ENCODE measurements around the gene MAP2K3.
A peak's percentile ranks its signal among the peaks of the same experiment; 100 is the strongest.

MAP2K3 gene

DNA sequence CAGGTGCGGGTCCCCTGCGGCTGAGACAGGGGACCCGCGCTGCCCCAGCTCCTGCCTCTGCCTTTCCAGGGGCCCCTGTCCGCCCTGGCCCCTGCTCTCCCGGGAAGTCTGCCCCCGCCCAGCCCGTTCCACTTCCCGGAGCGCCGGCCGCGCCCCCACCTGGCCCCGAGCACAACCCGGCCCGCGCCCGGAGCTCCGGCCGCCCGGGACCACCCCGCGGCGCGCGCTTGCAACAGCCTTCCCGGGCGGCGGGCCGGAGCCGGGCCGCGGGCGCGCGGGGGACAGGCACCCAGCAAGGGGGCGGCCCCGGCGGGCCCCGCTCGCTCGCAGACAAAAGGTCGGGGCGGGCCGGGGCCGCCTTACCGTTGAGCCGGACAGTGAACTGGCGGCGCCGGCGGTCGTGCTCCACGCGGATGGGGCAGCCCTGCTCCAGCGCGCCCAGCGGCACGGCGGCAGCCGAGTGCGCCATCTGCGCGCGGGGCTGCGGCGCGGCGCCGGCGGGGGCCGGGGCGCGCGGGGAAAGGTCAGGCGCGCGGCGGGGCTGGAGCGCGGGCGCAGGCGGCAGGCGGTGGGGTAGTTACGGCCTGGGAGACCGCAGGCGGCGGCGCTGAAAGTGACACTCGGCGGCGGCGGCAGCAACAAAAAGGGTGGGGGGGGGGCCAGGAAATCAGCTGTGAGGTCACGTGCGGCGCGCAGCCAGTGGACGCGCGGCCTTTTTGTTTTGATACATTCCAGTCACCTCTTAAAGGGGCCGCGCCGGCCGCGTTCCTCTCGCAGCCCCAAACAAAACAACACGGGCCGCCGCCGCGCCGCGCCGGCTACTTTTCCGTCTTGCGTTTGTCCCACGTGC is 31.5 kb upstream of the MAP2K3 start, which contains the start of gene NATD1:
TSS of gene NATD1 (minus strand) at position 615 of the 850 bp plus-strand sequence. CDS start at position 469, 146 bp downstream.
- peak; percentile 46 for DNase-seq (ENCODE audit: low read depth)

DNA sequence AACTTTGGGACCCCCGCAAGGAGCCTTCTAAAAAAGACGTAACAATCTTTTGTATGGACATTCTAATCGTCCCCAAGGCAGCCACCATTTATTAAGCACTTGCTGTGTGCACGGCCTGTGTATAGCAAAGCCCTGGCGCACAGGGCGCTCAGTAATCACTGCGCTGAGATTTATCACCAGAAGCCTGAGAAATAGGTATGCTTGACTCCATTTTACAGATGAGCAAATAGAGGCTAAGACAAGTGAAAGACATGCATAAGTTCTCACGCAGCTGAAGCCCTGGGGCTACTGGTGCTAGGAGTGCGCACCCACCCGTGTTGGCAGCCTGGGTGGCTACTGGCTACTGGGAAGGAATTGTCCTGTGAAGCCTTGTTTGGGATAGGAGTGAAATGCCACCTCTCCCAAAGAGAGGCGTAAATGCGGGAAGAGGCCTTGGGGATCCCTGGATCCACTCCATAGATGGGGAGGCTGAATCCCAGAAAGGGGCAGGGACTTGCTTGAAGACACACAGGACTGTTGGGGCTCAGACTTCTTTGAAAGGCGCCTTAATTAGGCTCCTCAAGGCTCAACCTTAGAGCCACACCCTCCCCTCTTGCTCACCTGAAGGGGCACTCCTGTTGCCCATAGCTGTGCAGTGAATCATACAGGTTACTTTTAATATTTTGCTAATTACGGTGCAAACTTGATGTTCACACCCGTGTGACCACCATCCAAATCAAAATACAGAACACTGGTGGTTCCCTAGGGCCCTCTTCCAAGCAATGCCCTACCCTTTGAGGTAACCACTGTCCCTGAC is 30.7 kb upstream of the MAP2K3 start:
- DNase-seq (ENCODE audit: low read depth): no peak

DNA sequence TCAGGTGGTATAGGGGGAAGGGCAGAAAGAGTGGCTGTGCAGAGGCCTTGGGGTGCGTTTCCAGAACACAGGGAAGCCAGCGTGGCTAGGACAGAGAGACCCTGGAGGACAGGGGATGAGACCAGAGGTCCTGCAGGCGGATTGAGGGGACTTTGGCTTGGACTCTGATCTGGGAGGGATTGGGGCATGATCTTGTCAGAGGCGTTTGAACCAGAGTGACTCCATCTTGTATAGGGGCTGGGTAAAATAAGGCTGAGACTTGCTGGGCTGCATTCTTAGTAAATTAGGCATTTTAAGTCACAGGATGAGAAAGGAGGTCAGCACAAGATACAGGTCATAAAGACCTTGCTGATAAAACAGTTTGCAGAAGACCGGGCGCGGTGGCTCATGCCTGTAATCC is 25.9 kb upstream of the MAP2K3 start:
- no peak for DNase-seq (ENCODE audit: low read depth)

DNA sequence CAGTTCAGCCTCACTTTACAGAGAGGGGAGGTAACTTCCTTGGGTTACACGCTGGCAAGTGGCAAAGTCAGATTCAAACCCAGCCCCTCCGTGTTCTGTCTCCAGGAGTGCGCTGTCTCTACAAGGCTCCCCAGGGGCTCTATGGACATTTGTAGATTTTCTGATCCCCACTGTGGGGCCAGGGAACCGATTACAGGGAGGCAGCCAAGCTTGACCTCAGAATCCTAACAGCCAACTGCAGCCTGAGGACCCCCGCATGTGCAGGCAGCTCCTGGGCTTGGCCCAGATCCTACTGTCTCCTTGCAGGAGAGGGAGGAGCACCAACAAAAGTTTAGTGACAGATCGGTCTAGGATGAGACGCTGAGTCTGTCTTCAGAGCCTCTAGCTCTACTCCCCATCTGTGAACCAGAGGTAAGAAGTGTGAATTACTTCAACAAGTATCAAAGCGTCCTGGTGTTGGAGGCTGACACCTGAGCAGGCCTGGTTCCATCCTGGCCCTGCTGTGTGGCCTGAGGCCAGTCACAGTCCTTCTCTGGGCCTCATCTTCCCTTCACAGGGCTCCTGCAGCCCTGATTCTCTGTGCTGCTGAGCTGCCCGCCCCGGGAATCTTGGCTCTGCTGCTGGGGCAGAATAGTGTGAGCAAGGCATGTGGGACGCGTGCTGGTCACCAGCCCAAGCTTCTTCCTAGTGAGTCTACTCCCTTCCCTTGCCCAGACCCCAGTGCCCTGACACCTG is 22.1 kb upstream of the MAP2K3 start:
- no peak for DNase-seq (ENCODE audit: low read depth)

DNA sequence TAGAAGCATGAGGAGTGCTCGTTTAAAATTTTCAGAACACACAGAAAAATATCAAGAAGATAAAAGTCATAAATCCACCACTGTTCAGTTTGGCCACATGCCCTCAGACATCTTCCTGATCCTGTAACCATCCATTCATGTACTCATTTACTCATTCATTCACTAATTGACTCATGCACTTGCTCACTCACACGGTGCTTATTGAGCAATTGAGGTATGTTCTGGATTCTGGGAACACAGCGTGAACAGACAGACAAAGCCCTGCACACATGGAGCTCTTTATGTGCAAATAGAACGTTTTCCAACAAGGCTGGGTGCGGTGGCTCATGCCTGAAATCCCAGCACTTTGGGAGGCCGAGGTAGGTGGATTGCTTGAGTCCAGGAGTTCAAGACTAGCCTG is 21.1 kb upstream of the MAP2K3 start:
- DNase-seq (ENCODE audit: low read depth): no peak

DNA sequence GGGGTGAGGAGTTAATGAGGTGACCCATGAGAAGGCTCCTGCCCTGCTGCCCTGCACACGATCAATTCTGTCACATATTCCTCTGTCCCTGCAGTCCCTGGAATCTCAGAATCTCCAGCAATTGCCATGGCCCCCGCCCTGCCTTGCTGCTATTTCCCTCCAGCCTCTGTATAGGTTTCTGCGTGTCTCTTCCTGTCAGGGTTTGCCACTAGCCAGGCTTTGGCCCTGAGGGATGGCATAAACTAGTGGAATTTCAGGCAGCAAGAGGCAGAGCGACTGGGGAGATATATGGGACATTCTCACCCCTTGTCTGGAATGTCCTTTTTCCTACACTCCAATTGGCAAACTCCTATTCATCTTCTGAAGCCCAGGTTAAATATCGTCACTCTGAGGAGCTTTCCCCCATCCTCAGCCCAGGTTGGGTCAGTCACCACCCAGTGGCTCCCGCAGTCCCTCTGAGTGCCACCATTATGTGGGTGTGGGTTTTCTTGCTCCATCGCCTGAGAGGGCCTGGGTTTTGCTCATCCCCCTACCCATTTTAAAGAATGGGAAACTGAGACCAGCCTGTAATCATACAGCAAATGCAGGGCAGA is 15.8 kb upstream of the MAP2K3 start:
- no peak for DNase-seq (ENCODE audit: low read depth)

DNA sequence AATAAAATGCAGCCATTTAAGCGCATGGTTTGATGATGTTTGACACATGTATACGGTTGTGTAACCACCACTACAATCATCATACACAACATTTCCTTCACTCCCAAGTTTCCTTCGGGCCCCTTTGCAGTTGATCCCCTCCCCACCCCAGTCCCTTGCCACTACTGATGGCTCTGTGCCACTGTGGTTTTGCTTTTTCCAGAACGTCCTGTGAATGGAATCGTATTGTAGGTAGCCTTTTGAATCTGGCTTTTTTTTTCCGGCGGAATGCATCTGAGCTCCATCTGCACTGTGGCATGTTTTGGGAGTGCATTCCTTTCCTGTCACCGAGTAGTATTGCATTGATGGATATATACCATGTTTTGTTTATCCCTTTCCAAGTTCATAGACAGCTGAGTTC is 15.1 kb upstream of the MAP2K3 start:
- DNase-seq (ENCODE audit: low read depth): no peak

DNA sequence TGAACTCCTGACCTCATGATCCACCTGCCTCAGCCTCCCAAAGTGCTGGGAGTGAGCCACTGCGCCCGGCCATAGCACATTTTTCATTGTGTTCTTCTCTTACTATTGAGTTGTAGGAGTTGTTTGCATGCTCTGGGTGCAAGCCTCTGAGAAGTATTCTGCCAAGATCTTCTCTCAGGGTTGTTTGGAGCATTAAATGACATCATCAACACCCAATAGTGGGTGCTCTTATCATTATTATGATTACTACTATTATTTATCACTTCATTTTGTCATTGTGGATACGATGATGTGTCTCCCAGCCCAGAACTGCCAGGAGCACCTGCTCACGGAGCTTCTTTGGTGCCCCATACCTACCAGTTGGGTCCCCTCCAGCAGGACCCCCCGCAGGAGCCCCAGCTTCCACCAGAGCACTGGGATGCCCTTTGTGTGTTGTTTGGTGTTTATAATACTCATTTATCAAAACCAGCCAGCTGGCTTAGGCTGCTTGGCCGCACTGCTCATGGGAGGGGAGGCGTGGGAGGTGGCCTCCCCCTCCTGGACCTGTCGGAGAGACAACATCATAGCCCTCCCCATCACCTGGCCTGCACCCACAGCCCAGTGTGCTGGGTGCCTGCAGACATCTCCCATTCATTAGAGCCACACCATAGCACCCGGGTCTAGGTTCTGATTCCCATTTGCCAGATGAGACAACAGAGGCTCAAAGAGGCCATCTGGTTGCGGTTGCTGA is 12.9 kb upstream of the MAP2K3 start:
- DNase-seq (ENCODE audit: low read depth): no peak

DNA sequence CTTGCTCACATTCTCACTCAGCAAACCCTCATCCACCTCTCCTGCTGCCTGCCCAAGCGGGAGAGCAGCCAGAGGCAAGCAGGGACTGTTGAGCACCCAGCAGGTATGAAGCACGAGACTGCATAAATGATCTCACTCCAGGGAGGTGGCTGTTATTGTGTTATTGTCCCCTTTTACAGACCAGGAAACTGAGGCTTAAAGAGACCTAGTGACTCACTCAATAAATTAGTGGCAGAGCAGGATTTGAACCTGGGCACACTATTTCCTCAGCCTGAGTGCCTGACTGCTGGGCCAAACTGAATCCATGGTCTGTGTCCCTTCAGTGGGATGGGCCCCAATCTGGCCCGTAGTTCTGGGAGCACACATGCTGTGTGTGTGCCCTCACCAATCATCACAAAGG is 12.3 kb upstream of the MAP2K3 start:
- no peak for DNase-seq (ENCODE audit: low read depth)

DNA sequence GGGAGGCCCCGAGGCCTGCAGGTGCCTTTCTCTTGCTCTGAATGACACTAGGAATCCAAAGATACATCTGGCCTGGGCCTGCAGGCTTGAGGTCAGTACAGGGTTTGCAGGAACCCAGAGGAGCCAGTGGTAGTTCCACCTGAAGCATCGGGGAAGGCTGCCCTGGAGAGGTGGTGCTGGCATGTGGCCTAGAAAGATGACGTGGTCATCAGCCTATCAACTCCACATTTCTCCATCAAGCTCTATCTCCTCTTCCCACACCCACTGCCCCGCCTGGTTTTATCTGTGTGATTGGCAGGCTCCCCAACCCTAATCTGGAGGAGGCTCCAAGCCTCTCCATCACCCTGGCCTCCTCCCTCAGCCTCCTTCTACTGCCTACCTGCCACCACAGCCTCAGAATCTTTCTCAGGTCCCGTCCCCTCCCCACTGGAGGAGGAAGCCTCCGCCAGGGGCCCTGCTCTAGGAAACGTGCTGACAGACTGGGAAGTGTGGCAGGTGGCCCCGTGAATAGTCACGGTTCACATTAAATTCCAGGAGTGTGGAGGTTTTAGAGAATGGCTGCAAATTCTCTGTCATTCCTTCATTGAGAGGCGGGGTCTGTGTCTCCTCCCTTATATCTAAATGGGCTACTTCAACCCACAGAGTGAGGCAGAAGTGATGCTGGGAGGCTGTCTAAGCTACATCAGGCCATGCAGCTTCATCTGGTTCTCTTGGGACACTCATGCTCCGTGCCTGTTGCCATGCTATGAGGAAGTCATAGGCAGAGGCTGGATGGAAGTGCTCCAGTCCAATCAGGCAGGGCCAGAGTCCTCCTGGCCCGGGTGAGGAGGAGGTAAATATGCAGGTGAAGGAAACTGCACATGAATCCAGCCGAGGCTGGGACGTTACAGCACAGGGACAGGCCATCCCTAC is 11.4 kb upstream of the MAP2K3 start:
- DNase-seq (ENCODE audit: low read depth): no peak

DNA sequence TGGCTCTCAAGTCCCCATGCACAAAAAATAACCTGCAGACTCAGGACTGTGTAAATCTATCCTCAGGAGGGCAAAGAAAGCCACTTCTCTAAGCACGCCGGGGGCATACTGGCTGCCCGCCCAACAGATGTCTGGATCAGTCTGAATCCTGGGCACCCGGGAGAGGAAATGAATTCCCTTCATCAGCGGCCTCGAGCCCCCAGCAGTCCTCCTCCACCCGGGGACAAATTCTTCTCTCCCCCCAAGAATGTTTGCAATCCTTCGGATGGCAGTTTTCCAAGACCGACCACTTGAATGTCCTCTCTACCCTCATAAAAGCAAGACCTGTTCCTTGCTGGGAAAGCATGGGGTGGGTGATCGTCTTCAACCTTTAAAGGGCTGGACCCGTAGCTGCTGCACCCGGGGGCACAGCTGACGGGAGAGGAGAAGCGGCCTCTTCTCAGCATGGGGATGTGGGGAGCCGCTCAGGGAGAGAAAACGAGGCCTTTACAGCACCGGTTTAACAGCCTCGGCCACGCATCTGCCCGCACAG is 9.4 kb upstream of the MAP2K3 start:
- no peak for DNase-seq (ENCODE audit: low read depth)

DNA sequence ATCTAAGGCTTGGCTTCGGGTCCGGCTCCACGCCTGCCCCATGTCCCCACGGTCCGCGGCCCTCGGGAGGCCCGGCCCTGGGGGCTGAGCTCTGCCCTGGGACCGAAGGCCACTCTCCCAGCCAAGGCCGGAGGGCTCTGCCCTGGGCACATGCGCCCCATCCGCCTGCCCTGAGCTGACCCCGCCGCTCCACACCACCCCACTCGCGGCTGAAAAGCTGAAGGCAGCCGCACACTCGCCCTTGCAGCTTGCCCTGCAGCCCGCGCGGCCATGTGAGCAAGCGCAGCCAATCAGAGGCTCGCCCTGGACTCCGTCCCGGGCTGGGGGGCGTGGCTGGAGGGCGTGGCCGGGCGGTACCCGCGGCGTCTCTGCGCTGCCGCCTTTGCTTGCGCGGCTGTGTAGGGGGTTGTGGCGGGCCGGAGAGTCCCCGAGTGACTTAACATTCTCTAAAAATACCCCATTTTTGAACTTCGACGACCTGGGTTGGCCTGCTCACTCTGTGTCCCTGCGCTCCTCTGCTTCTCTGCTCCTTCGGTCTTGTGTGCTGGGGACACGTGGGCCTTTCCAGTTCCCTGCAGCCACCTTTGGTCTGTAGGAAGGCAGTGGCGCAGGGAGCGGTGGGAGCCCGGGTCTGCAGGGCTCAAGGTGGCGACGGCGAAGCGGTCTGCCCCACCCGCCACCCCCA is 8.8 kb upstream of the MAP2K3 start:
- no peak for DNase-seq (ENCODE audit: low read depth)

DNA sequence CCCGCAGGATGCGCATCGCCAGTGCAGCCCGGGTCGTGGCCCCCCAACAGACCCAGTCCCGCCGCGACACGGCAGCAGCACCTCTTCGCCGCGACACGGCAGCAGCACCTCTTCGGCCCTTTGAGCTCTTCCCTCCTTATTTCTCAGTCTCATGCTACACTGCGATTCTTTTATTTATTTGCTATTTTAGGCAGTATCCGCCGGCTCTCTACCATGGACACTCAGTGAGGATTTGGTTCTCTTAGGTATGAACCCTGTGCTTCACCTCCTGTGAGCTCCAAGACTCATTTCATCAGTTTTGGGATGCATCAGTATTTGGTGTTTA is 8.3 kb upstream of the MAP2K3 start:
- no peak for DNase-seq (ENCODE audit: low read depth)

DNA sequence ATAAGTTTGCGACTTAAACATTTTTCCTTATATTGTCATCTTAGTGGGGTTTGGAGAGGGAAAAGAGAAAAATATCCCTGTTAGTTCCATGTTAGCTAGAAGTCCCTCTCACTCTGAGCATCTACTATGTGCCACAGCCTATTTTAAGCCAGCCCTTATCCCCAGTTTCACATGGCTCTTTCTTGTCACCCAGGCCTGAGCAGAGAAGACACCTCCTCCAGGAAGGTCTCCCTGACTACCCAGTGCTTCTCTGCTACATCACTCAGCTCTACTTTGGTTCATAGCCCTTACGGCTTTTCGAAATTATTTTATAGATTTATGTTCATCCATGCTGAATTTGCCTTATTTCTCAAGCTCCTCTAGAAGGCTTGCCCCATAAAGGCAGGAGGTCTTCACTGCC is 7.2 kb upstream of the MAP2K3 start:
- DNase-seq (ENCODE audit: low read depth): no peak

DNA sequence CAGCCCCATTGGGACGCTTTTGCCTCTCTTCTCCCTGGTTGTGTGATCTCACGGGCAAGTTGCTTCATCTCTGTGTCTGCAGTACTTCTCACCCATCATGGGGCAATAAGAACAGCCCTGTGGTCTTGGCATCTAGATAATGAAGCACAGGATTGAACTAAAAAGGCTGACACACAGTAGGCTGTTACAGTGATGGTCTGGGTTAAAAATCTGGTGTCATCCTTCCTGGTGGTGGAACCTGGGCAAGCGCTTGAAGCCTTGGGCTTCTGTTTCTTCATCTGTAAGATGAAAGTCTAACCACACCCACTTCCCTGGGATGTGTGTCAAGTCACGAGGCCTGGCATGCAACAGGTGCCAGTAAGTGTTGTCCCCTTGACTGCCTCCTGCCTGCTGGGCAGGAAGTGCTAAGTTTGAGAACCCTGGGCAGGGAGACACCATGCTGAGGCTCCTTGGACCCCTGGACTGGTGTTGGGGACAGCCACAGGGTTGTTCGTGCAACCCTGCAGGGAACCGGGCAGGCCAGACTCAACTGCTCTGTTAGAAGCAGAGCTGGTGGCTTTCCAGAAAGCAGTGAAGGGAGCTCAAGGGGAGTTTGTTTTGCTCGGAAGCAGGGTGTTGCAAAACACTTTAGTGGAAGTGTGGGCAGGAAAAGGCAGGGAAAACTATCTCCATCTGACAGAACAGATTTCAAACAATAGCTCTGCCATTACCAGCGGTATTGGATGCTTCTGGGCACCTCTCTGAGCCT is 5.9 kb upstream of the MAP2K3 start:
- DNase-seq (ENCODE audit: low read depth): no peak

DNA sequence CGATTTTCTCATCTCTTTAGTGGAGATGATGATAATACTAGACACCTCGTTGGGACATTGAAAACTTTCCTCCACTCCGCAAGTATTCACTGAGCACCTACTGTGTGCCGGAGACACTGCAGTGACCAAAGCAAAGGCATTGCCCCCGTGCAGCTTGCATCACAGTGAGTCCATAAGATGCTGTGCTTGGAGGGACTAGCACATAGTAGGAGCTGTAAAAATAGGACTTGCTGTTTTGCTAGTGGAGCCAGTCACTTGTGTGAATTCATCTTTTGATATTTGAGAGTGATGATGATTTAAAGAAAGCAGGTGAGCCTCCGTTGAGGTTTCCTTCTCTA is 5.3 kb upstream of the MAP2K3 start:
- no peak for DNase-seq (ENCODE audit: low read depth)

DNA sequence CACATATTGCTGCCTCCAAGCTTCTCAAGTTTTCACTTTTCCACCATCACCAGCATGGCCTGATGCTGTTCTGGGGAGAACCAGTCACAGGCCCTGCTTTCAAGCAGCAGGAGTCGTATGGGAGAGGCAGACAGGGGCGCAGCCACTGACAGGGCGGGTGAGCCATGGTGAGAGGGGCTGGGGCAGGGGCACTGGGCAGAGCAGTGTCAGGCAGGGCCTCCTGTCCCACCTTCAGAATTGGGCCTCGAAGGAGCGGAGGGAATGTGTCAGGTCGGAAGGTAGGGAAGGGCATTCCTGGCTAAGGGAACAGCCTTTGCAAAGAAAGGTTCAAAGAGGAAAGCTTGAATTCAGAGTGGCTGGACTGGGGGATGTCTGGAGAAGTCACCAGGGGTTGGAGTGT is 4.9 kb upstream of the MAP2K3 start:
- DNase-seq (ENCODE audit: low read depth): no peak

DNA sequence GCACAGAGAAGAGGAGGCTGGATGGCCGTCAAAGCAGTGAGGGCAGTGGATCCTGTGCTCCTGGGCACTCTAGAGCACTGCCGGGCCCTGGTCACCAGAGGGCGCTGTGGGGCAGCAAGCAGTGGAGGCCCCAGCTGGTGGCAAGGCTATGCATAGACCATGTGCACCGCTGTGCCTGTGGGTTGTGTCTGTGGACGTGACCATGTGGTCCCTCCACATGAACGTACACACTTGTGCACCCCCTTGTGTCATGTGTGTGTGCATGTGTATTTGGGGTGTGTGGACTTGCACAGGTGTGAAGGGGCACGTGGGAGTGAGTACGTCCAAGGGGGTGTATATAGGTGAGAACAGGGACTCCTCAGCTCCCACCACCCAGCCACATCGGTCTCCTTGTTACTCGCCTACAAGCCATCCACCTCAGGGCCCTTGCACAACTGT is 4.4 kb upstream of the MAP2K3 start:
- DNase-seq (ENCODE audit: low read depth): no peak

DNA sequence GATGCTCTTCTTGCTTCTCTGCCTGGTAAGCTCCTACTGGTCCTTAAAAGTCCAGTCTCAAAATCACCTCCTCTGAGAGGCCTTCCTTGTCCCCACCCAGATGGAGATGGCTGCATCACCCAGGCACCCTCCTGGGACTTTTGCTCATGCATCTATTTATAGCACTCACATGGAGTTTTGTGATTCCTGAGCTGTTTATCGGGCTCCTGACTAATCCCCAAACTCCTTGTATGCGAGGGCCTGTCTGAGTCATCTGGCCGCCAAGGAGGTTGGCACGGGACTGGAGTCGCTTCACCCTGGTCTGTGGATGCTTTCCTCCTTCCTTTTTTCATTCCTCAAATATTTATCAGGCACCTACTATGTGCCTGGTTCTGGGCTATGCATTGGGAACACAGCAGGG is 2.3 kb upstream of the MAP2K3 start:
- peak; percentile 96 for DNase-seq (ENCODE audit: low read depth)
